Fibroblast of villous mesenchyme (primary cell): Measurements from ENCODE around the gene KCNMA1. TPM values are rescaled to one million over a fixed set of nuclear protein-coding genes. Genes with fewer than 3 reads are reported as not detected.
A peak's percentile ranks its signal among the peaks of the same experiment; 100 is the strongest.

Source experiments
- DNase-seq: peaks from one replicate; pipeline ENCODE4 v3.0.0-alpha.2; 2010; ENCODE audit warnings: low read depth
- H3K4me3 ChIP-seq: 2 replicates; pipeline ENCODE4 v1.5.1; 2011; ENCODE audit warnings: low read depth, mild to moderate bottlenecking, low read length
- CTCF ChIP-seq: IDR thresholded peaks from 2 replicates; pipeline ENCODE4 v1.5.1; 2012; ENCODE audit warnings: low read depth, mild to moderate bottlenecking, low read length; ENCODE audit not compliant: insufficient read depth
- total RNA-seq: library from RNA; depleted of rRNA; stranded (reverse); fragments of >200 nt; gene quantifications from 2 replicates; pipeline ENCODE4 v1.2.3, GENCODE V29; 2012

Gene KCNMA1
- total RNA-seq, 1 donor, result 36.7 TPM

GRCh38 chr10:77117501-77117900 lies 520.1 kb downstream of the KCNMA1 start:
- DNase-seq, result no peak
- no peak overlapping the region for H3K4me3 ChIP-seq
- TF ChIP-seq CTCF, result no peak

- no peak overlapping the region for H3K4me3 ChIP-seq
- DNase-seq, result no peak
- no peak for TF ChIP-seq CTCF
These were observed 520.7 kb downstream of the KCNMA1 start for GRCh38 chr10:77116904-77117303.

GRCh38 chr10:77114181-77114821 lies 523.3 kb downstream of the KCNMA1 start:
- no peak for TF ChIP-seq CTCF
- DNase-seq, result no peak
- H3K4me3 ChIP-seq, result no peak overlapping the region

GRCh38 chr10:77111611-77112550 lies 525.7 kb downstream of the KCNMA1 start:
- H3K4me3 ChIP-seq, result no peak overlapping the region
- peak; percentile 59 for DNase-seq
- peak; percentile 92 for TF ChIP-seq CTCF

DNA sequence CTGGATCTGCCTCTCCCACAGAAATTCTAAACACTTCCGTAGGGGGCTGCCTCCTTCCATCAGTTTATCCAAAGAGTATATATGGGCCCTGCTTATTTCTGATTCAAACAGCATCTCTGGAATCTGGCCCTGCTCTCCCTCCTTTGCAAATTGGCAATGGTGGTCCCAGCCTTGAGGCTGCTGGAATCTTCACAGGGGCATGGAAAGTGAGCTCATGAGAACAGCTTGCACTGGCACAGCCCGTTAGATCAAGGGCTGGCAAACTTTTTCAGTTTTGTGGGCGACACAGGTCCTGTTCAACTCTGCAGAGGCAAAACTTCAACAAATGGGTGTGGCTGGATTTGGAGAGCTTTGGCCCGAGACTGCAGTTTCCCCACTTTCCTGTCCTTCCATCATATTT lies 526.9 kb downstream of the KCNMA1 start:
- no peak for TF ChIP-seq CTCF
- no peak for DNase-seq

DNA sequence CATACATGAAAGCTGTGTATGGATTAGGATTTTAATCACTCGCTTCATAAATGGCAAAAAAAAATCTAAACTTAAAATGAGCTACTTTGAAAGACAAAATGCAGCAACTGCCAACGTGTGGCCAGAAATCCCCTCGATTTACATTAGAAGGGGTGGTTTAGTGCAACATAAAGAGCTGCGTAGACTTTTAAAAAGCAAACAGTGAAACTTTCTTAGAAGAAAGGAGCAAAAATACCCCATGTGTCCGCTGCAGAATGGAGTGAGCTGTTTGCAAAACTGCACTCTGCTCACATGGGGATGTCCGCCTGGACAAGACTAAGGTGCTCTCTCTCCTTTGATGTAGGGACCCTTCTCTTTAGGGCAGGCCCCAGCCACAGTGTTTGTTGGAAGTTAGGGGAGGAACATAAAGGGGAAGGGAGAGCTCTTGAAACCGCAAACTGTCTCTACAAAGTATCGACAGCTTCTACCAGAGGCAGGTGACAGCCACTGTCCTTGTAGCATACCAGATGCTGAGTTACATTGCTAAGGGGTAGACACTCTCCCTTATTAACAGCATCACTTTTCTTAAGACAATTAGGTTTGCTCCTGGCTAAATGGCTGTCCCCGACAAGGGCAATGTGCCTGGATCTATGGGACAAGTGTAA lies 528.1 kb downstream of the KCNMA1 start:
- no peak for DNase-seq
- no peak for TF ChIP-seq CTCF
- no peak overlapping the region for H3K4me3 ChIP-seq

More for the DNA sequence above, 526.9 kb downstream of the KCNMA1 start:
- no peak overlapping the region for H3K4me3 ChIP-seq
